IgD-negative memory B cell (primary cell): ENCODE results near the gene PCDHGA12. TPM values are rescaled to one million over a fixed set of nuclear protein-coding genes. Genes with fewer than 3 reads are reported as not detected.

Experiments
- H3K27ac Mint-ChIP-seq, 3 donors: one replicate each; pipeline ENCODE4 v1.8.0; 2020 to 2022; ENCODE audit warnings: mild to moderate bottlenecking in 3 of 3, mixed read lengths in 3 of 3, moderate library complexity in 1 of 3
- H3K27me3 Mint-ChIP-seq: one replicate; pipeline ENCODE4 v1.8.0; 2021; ENCODE audit warnings: mixed read lengths
- H3K36me3 Mint-ChIP-seq: one replicate; pipeline ENCODE4 v1.8.0; 2020; ENCODE audit warnings: mild to moderate bottlenecking, mixed read lengths
- H3K4me1 Mint-ChIP-seq, 3 donors: one replicate each; pipeline ENCODE4 v1.8.0; 2020 to 2022; ENCODE audit warnings: mixed read lengths in 3 of 3, mild to moderate bottlenecking in 1 of 3
- H3K4me3 Mint-ChIP-seq, 4 donors: one replicate each; pipeline ENCODE4 v1.8.0; 2020 to 2022; ENCODE audit warnings: mild to moderate bottlenecking in 4 of 4, mixed read lengths in 4 of 4, moderate library complexity in 3 of 4
- H3K9me3 Mint-ChIP-seq, 3 donors: one replicate each; pipeline ENCODE4 v1.8.0; 2020 to 2021; ENCODE audit warnings: mixed read lengths in 3 of 3, mild to moderate bottlenecking in 1 of 3
- polyA plus RNA-seq: library from polyadenylated mRNA; unstranded; fragments of 300-500 nt; fragmentation: Illumina TruSeq; gene quantifications from one replicate; pipeline ENCODE4 v1.2.3, GENCODE V29; 2021

PCDHGA12 gene
- polyA plus RNA-seq, 1 donor from 2014 or later, result 0.59 TPM

- Mint-ChIP-seq H3K27ac (peak overlapping the region in 1 of 3 donors; percentile 80), H3K4me3 (no peak overlapping the region), H3K36me3 (no peaks in the 10 kb centered on the region), H3K27me3 (peaks cover 4% of the 10 kb centered on the region), H3K9me3 (peaks cover 0 to 5% (median 2%) of the 10 kb centered on the region in 3 donors), H3K4me1 (peaks cover 3 to 5% (median 3%) of the 10 kb centered on the region in 3 donors)
Observed at GRCh38 chr5:141441571-141442170, 11.4 kb downstream of the PCDHGA12 start.

DNA sequence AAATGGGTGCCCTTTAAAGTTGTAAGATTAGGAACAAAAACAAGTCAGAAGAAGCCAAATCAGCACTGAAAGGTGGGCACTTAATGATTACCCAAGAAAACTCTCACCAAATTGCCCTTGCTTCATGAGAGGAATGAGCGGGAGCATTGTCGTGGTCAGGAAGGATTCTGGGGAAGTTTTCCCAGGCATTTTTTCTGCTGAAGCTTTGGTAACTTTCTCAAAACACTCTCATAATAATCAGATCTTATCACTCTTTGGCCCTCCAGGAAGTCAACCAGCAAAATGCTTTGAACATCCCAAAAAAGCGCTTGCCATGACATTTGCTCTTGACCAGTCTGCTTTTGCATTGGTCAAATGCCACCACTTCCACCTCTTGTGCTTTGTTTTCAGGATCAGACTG, 35.0 kb downstream of the PCDHGA12 start:
- Mint-ChIP-seq H3K27ac (no peak overlapping the region), H3K4me3 (no peak overlapping the region), H3K27me3 (peaks cover 2% of the 10 kb centered on the region), H3K36me3 (peaks cover 2% of the 10 kb centered on the region), H3K4me1 (no peaks in the 10 kb centered on the region), H3K9me3 (peaks cover 2 to 6% (median 6%) of the 10 kb centered on the region in 3 donors)

- Mint-ChIP-seq H3K36me3 (no peaks in the 10 kb centered on the region), H3K4me3 (peak within 1 kb of the TSS; percentile 95 to 99 (median 97)), H3K9me3 (no peaks in the 10 kb centered on the region), H3K27me3 (peaks cover 34% of the 10 kb centered on the region), H3K27ac (peak within 1 kb of the TSS in 2 of 3 donors; percentile 35 to 47), H3K4me1 (peaks cover 9 to 20% (median 17%) of the 10 kb centered on the region in 3 donors)
Observed at GRCh38 chr5:141475625-141476131, 45.4 kb downstream of the PCDHGA12 start, which contains the start of gene PCDHGC3. TSS of gene PCDHGC3 (plus strand) at chr5:141475966. CDS start at chr5:141476117, 151 bp downstream.

DNA sequence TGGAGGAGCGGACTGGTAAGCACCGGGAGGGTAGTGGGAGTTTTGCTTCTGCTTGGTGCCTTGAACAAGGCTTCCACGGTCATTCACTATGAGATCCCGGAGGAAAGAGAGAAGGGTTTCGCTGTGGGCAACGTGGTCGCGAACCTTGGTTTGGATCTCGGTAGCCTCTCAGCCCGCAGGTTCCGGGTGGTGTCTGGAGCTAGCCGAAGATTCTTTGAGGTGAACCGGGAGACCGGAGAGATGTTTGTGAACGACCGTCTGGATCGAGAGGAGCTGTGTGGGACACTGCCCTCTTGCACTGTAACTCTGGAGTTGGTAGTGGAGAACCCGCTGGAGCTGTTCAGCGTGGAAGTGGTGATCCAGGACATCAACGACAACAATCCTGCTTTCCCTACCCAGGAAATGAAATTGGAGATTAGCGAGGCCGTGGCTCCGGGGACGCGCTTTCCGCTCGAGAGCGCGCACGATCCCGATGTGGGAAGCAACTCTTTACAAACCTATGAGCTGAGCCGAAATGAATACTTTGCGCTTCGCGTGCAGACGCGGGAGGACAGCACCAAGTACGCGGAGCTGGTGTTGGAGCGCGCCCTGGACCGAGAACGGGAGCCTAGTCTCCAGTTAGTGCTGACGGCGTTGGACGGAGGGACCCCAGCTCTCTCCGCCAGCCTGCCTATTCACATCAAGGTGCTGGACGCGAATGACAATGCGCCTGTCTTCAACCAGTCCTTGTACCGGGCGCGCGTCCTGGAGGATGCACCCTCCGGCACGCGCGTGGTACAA, 46.0 kb downstream of the PCDHGA12 start:
- Mint-ChIP-seq H3K9me3 (no peaks in the 10 kb centered on the region), H3K4me1 (peaks cover 9 to 20% (median 17%) of the 10 kb centered on the region in 3 donors), H3K4me3 (peak overlapping the region; percentile 95 to 99 (median 97)), H3K27ac (peak overlapping the region in 1 of 3 donors; percentile 47), H3K36me3 (no peaks in the 10 kb centered on the region), H3K27me3 (peaks cover 34% of the 10 kb centered on the region)

GRCh38 chr5:141477044-141477575, 46.8 kb downstream of the PCDHGA12 start:
- peak overlapping the region; percentile 95 to 99 (median 97) for H3K4me3 Mint-ChIP-seq
- H3K4me1 Mint-ChIP-seq, result peaks cover 9 to 20% (median 17%) of the 10 kb centered on the region in 3 donors
- H3K27me3 Mint-ChIP-seq, result peaks cover 34% of the 10 kb centered on the region
- H3K9me3 Mint-ChIP-seq, result no peaks in the 10 kb centered on the region
- peak overlapping the region in 2 of 3 donors; percentile 14 to 72 for H3K27ac Mint-ChIP-seq
- H3K36me3 Mint-ChIP-seq, result no peaks in the 10 kb centered on the region

- Mint-ChIP-seq H3K4me3 (peak overlapping the region in 3 of 4 donors; percentile 7 to 97 (median 54)), H3K27me3 (peaks cover 34% of the 10 kb centered on the region), H3K27ac (peak overlapping the region in 1 of 3 donors; percentile 14), H3K4me1 (peaks cover 9 to 20% (median 17%) of the 10 kb centered on the region in 3 donors), H3K36me3 (no peaks in the 10 kb centered on the region), H3K9me3 (no peaks in the 10 kb centered on the region)
Observed at GRCh38 chr5:141477815-141478214, 47.5 kb downstream of the PCDHGA12 start.

DNA sequence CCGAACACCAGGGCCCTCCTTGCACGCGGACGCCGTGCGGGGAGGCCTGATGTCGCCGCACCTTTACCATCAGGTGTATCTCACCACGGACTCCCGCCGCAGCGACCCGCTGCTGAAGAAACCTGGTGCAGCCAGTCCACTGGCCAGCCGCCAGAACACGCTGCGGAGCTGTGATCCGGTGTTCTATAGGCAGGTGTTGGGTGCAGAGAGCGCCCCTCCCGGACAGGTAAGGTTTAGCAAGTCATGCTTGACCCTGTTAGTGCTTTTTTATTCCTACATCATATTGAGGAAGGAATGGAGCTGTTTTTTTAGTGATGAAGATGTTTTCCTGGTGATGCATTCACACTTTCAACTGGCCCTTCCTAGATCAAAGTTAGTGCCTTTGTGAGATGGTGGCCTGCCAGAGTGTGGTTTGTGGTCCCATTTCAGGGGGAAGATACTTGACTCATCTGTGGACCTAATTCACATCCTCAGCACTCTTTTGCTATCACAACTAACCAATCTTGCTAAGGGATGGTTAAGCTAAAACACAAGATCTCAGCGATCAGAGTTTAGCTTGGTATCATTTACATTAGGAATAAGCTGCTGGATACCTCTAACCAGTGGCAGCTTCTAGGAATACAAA, 48.1 kb downstream of the PCDHGA12 start:
- Mint-ChIP-seq H3K27ac (no peak overlapping the region), H3K4me1 (peaks cover 9 to 25% (median 21%) of the 10 kb centered on the region in 3 donors), H3K4me3 (peak overlapping the region in 3 of 4 donors; percentile 7 to 97 (median 54)), H3K9me3 (no peaks in the 10 kb centered on the region), H3K27me3 (peaks cover 37% of the 10 kb centered on the region), H3K36me3 (no peaks in the 10 kb centered on the region)

DNA sequence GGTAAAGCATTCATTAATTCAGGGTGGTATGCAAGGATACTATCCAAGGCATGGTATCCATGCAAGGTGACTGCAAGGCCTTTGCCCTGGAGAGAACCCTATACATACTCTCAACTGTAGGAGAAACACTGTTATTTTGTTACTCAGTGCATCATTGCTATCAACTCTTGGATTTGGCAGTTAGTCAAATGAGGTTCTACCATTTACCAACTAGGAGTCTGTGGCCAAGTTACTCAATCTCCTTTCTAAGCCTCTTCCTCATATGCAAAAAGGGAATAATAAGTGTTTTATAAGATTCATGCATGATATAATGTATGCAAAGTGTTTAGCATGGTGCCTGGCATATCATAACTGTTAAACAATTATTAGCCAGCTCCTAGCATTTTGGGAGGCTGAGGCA, 49.5 kb downstream of the PCDHGA12 start:
- H3K27me3 Mint-ChIP-seq, result peaks cover 45% of the 10 kb centered on the region
- no peaks in the 10 kb centered on the region for H3K36me3 Mint-ChIP-seq
- no peak overlapping the region for H3K4me3 Mint-ChIP-seq
- H3K9me3 Mint-ChIP-seq, result no peaks in the 10 kb centered on the region
- H3K27ac Mint-ChIP-seq, result no peak overlapping the region
- H3K4me1 Mint-ChIP-seq, result peaks cover 17 to 33% (median 29%) of the 10 kb centered on the region in 3 donors

Other genes with a start within 250 kb of the PCDHGA12 start
- not detected for gene PCDHB16, start 248.1 kb upstream of the PCDHGA12 start, polyA plus RNA-seq
- gene PCDHB9, start 243.3 kb upstream of the PCDHGA12 start, polyA plus RNA-seq, result 0.31 TPM
- gene PCDHB10, start 238.2 kb upstream of the PCDHGA12 start, polyA plus RNA-seq, result not detected
- not detected for gene PCDHB11, start 230.9 kb upstream of the PCDHGA12 start, polyA plus RNA-seq
- not detected for gene PCDHB12, start 221.8 kb upstream of the PCDHGA12 start, polyA plus RNA-seq
- gene PCDHB13, start 216.6 kb upstream of the PCDHGA12 start, polyA plus RNA-seq, result 0.05 TPM
- gene PCDHB14, start 207.2 kb upstream of the PCDHGA12 start, polyA plus RNA-seq, result not detected
- not detected for gene PCDHB15, start 185.1 kb upstream of the PCDHGA12 start, polyA plus RNA-seq
- gene SLC25A2, start 126.5 kb upstream of the PCDHGA12 start, polyA plus RNA-seq, result not detected
- gene TAF7, start 109.7 kb upstream of the PCDHGA12 start, polyA plus RNA-seq, result 216 TPM
- not detected for gene PCDHGA1, start 100.0 kb upstream of the PCDHGA12 start, polyA plus RNA-seq
- not detected for gene PCDHGA2, start 91.7 kb upstream of the PCDHGA12 start, polyA plus RNA-seq
- 0.23 TPM for gene PCDHGA3, start 86.7 kb upstream of the PCDHGA12 start, polyA plus RNA-seq
- gene PCDHGB1, start 80.4 kb upstream of the PCDHGA12 start, polyA plus RNA-seq, result 0.41 TPM
- gene PCDHGA4, start 75.5 kb upstream of the PCDHGA12 start, polyA plus RNA-seq, result not detected
- gene PCDHGB2, start 70.5 kb upstream of the PCDHGA12 start, polyA plus RNA-seq, result 0.21 TPM
- gene PCDHGA5, start 66.3 kb upstream of the PCDHGA12 start, polyA plus RNA-seq, result not detected
- gene PCDHGB3, start 60.3 kb upstream of the PCDHGA12 start, polyA plus RNA-seq, result not detected
- 0.08 TPM for gene PCDHGA6, start 56.6 kb upstream of the PCDHGA12 start, polyA plus RNA-seq
- gene PCDHGA7, start 47.8 kb upstream of the PCDHGA12 start, polyA plus RNA-seq, result not detected
- 0.08 TPM for gene PCDHGB4, start 42.8 kb upstream of the PCDHGA12 start, polyA plus RNA-seq
- not detected for gene PCDHGA8, start 37.9 kb upstream of the PCDHGA12 start, polyA plus RNA-seq
- gene PCDHGB5, start 32.6 kb upstream of the PCDHGA12 start, polyA plus RNA-seq, result 1.9 TPM
- gene PCDHGA9, start 27.7 kb upstream of the PCDHGA12 start, polyA plus RNA-seq, result 0.29 TPM
- 0.39 TPM for gene PCDHGB6, start 22.5 kb upstream of the PCDHGA12 start, polyA plus RNA-seq
- 0.15 TPM for gene PCDHGA10, start 17.5 kb upstream of the PCDHGA12 start, polyA plus RNA-seq
- gene PCDHGB7, start 12.8 kb upstream of the PCDHGA12 start, polyA plus RNA-seq, result 0.21 TPM
- gene PCDHGA11, start 9.5 kb upstream of the PCDHGA12 start, polyA plus RNA-seq, result 0.15 TPM
- 3.9 TPM for gene PCDHGC3, start 45.5 kb downstream of the PCDHGA12 start, polyA plus RNA-seq
- not detected for gene PCDHGC4, start 54.5 kb downstream of the PCDHGA12 start, polyA plus RNA-seq
- gene PCDHGC5, start 58.6 kb downstream of the PCDHGA12 start, polyA plus RNA-seq, result not detected
- gene DIAPH1, start 188.5 kb downstream of the PCDHGA12 start, polyA plus RNA-seq, result 57.6 TPM
- 96.1 TPM for gene HDAC3, start 206.3 kb downstream of the PCDHGA12 start, polyA plus RNA-seq
- 5.9 TPM for gene RELL2, start 206.5 kb downstream of the PCDHGA12 start, polyA plus RNA-seq
- 9.9 TPM for gene FCHSD1, start 220.9 kb downstream of the PCDHGA12 start, polyA plus RNA-seq